DMS153 treated with DMSO at 0.1 percent for 48 hours (cell line): ENCODE data around the gene TTC36.
"Not testable (repeated sequence)": the region's sequence is repeated elsewhere in the genome, so short reads cannot be mapped to it uniquely, and the experiment has no call there.

Experiments used
- DNase-seq: peaks from one replicate; lab custom pipeline; 2025; ENCODE audit not compliant: unreplicated experiment; lab: John Stamatoyannopoulos, UW

The TTC36 gene

GRCh38 chr11:118577995-118578394 lies 50.7 kb downstream of the TTC36 start:
- not testable (repeated sequence) for DNase-seq
